Measurements from ENCODE around the gene WASL. TPM values are rescaled to one million over a fixed set of nuclear protein-coding genes. Genes with fewer than 3 reads are reported as not detected.

The WASL gene
- total RNA-seq, 4 donors from 2014 or later = 30.0 to 45.7 (median 32.2) TPM

DNA sequence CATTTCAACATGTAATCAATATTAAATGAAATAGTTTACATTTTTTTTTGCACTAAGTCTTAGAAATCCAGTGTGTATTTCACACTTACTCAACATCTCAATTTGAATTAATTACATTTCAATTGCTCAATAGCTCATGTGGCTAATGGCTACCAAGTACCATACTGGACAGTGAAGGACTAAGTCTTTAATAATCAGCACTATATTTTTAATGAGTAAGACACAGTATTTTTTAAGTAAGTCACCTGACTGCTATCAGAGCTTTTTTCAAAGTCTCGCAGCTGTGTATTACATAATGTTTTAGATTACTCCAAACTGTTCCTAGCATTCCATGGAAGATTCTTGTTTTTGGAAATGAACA is 19.6 kb downstream of the WASL start:
- TF ChIP-seq, protein P1, sequence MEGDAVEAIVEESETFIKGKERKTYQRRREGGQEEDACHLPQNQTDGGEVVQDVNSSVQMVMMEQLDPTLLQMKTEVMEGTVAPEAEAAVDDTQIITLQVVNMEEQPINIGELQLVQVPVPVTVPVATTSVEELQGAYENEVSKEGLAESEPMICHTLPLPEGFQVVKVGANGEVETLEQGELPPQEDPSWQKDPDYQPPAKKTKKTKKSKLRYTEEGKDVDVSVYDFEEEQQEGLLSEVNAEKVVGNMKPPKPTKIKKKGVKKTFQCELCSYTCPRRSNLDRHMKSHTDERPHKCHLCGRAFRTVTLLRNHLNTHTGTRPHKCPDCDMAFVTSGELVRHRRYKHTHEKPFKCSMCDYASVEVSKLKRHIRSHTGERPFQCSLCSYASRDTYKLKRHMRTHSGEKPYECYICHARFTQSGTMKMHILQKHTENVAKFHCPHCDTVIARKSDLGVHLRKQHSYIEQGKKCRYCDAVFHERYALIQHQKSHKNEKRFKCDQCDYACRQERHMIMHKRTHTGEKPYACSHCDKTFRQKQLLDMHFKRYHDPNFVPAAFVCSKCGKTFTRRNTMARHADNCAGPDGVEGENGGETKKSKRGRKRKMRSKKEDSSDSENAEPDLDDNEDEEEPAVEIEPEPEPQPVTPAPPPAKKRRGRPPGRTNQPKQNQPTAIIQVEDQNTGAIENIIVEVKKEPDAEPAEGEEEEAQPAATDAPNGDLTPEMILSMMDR (IDR thresholded peaks at IDR 0.05; ENCODE audit: low read depth) = no peak

DNA sequence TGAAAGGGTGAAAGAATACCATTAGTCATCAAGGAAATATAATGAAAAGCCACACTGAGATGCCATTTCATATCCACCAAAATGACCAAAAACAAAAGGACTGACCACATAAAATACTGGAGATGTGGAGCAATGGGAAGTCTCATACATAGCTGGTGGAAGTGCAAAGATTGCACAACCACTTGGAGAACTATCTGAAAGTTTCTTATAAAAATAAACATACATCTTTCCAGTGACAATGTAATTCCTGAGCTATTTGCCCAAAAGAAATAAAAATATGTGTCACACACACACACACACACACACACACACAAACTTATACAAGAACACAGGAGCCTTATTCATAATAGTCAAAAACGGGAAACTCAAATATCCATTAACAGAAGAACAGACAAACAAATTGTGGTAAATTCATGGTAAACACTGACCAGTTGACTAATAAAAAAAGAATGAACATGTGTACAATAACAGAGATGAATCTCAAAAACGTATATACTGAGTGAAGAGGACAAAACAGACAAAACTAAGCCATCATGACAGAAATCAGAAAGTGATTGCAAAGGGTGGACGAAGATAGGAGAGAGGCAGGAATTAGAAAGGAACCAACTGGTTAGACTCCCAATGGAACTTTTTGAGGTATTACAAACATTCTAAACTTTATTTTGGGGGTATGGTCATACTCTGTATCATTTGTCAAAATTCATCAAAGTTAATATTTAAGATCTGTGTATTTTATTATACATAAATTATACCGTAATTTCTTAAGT is 21.5 kb downstream of the WASL start:
- TF ChIP-seq, protein P1 (IDR thresholded peaks at IDR 0.05; ENCODE audit: low read depth) = no peak

DNA sequence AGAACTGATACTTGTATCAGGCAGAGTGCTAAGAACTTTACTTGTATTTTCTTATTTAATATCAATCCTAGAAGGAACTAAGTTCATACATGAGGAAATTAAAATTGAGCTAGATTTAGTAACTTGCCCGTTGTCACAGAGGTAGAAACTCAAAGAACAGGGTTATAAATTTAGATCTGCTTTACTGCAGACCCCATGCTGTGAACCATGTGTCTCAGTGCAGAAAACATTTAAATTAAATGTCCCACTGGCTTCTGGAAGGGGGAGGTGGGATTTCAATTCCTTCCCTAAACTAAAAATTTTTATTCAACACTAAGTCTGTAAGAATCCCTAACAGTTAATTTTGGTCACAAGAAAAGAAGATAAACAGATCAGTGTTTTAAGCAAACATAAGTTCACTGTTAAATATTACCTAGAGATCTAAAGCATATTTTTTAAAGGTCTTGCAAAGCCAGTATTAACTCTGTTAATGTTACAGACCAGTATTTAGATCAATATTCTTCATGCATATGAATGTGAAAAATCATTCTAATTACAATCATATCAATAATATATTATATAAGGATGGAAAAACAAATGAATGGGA is 23.1 kb downstream of the WASL start:
- TF ChIP-seq, protein P1 (IDR thresholded peaks at IDR 0.05; ENCODE audit: low read depth) = no peak

DNA sequence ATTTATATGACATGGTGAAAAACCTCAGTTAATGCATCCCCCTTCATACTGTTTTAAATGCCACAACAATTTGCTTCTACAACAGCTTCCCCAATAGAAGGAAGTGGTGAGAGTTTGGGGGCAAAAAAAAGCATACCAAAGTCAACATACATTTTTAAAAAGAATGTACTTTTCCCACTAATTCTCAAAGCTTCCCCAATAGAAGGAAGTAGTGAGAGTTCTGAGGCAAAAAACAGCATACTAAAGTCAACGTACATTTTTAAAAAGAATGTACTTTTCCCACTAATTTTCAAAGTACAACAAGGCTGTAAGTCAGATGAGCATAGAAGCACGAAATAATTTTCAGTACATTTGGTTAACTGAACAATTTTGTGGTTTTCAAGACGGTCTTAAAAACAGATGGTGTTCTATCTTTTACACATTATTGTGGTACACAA is 24.0 kb downstream of the WASL start:
- TF ChIP-seq, protein P1 (IDR thresholded peaks at IDR 0.05; ENCODE audit: low read depth) = no peak

DNA sequence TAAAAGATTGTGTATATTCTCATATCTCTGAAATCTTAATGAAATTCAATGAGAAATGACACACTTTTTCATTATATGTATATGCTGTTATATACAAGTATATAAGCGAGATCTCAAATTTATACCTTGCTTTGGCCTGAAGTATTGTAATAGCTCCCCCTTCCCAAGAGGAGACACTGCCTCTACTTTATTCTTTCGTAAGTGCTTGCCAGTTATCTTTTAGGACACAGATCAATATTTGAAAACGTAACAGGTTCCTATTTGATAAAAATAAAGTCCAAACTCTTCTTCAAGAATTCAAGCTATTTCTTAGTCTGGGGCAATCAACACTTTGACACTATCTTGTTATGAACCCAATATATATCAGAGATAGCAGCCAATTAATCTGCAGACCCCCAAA is 24.9 kb downstream of the WASL start:
- TF ChIP-seq, protein P1 (IDR thresholded peaks at IDR 0.05; ENCODE audit: low read depth) = no peak

DNA sequence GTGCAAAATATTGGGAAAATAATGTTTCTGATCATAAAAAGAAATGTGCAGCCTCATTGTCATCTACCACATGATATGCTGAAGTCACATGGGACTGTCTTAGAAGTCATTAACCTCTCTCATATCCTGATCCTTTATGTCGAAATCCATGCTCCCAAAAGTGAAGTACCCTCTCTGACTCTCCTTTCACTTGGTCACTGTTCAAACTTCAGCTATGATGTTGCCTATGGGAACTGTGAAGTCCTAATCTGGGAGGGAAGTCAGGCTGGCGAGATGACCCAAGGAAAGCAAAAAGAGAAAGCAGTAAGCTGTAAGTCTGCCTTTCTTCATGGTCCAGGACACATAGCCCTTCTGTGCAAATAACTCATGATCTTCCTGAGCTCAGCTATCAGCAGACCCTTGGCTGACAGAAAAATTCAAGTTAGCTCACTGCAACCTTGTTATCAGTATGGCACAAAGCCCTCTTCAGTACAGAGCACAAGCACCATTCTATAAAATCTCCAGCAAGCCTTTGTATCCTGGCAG is 29.5 kb downstream of the WASL start:
- TF ChIP-seq, protein P1 (IDR thresholded peaks at IDR 0.05; ENCODE audit: low read depth) = no peak

DNA sequence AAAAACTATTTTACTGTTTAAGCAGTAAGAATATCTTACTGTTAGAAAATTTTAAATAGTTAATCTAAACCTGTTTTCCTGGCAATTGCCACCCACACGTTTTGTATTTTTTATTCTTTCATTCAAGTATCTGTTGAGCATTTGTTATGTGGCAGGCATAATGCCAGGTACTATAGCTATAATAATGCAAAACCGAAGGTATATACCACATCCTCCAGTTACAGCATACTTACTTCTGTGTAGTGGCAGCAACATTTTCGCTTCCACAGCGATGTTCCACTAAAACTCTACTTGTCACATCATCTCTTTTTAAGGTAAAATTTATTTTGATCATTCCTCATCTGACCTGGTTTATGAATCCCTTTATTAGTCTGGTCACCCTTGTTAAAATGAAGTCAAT is 30.0 kb downstream of the WASL start:
- TF ChIP-seq, protein P1 (IDR thresholded peaks at IDR 0.05; ENCODE audit: low read depth) = no peak

Data from subcutaneous adipose tissue (tissue), 4 donors.